ENCODE measurements around the gene ADAT1.
A peak's percentile ranks its signal among the peaks of the same experiment; 100 is the strongest.
"Not testable (repeated sequence)": the region's sequence is repeated elsewhere in the genome, so short reads cannot be mapped to it uniquely, and the experiment has no call there.

ADAT1 gene

DNA sequence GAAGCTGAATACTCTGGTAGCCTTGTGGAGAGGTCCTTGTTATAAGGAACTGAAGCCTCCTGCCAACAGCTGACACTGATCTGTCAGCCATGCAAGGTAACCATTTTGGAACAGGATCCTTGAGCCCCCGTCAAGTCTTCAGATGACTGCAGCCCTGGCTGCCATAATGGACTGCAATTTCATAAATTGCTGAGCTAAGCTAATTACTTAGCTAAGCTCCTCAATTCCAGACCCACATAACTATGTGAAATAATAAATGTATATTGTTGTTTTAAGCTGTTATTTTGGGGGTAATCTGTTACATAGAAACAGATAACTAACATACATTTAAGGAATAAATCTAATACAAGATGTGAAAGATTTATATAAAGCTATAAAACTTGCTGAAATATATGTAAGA lies 16.6 kb downstream of the ADAT1 start:
- TF ChIP-seq, protein P1, sequence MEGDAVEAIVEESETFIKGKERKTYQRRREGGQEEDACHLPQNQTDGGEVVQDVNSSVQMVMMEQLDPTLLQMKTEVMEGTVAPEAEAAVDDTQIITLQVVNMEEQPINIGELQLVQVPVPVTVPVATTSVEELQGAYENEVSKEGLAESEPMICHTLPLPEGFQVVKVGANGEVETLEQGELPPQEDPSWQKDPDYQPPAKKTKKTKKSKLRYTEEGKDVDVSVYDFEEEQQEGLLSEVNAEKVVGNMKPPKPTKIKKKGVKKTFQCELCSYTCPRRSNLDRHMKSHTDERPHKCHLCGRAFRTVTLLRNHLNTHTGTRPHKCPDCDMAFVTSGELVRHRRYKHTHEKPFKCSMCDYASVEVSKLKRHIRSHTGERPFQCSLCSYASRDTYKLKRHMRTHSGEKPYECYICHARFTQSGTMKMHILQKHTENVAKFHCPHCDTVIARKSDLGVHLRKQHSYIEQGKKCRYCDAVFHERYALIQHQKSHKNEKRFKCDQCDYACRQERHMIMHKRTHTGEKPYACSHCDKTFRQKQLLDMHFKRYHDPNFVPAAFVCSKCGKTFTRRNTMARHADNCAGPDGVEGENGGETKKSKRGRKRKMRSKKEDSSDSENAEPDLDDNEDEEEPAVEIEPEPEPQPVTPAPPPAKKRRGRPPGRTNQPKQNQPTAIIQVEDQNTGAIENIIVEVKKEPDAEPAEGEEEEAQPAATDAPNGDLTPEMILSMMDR (IDR thresholded peaks at IDR 0.05; ENCODE audit: low read depth, low read length) = no peak
- no peak for DNase-seq (ENCODE audit: extremely low read depth, low read depth)

DNA sequence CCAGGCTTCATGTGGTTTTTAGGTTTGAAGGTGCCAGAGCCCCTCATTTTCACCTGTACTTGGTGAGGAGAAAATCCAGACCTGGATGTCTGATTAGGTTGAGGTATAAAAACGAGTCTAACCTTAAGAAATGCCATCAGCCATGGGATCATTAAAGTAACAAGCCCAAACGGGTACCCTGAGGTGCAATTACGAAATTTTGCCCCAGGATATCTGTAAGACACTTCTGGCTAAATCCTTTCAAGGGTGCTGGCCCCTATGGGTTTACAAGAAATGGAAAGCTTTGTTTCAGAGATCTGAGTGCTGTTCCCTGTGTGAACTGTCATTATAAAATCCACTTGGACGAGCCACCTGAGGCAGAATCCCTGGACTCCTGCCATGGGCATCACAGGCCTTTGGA lies 19.8 kb downstream of the ADAT1 start:
- no peak for DNase-seq (ENCODE audit: extremely low read depth, low read depth)
- TF ChIP-seq, protein P1 (IDR thresholded peaks at IDR 0.05; ENCODE audit: low read depth, low read length) = no peak

DNA sequence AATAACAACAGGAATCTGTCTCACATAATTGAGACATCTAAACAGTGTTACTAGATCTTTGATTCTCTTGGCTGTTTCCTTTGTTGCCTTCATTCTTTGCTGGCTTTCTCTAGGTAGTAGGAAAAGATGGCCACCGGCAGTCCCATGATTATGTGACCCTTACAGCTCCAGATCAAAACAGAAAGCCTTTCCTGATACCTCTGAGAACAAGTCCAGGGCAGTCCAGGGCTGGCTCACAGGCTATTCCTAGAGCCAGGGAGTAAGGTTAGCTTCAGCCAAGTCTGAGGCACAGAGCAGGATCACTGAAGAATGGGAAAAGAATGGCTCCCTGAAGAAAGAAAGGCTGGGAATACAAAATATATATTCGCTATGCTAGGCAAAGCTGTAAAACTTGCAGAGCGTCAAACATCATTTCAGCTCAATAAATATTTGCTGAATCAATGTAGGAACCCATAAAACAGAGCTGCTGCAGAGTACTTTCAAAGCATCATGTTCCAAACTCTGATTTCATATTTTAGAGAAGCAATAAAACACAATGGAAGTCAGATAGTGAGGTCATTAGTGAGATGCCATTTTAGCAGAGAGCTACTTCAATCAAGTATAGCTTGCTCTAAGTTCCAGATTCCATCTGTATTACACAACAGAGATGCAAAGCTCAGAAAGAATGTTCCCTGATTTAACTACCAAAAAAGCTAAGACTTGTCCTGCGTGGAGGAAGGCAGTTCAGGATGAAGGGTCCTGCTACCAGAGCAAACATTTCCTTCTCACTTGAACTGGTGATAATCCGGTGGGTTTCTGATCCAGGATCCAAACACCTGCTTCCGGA lies 23.4 kb downstream of the ADAT1 start:
- TF ChIP-seq, protein P1 (IDR thresholded peaks at IDR 0.05; ENCODE audit: low read depth, low read length) = no peak
- DNase-seq (ENCODE audit: extremely low read depth, low read depth) = no peak

DNA sequence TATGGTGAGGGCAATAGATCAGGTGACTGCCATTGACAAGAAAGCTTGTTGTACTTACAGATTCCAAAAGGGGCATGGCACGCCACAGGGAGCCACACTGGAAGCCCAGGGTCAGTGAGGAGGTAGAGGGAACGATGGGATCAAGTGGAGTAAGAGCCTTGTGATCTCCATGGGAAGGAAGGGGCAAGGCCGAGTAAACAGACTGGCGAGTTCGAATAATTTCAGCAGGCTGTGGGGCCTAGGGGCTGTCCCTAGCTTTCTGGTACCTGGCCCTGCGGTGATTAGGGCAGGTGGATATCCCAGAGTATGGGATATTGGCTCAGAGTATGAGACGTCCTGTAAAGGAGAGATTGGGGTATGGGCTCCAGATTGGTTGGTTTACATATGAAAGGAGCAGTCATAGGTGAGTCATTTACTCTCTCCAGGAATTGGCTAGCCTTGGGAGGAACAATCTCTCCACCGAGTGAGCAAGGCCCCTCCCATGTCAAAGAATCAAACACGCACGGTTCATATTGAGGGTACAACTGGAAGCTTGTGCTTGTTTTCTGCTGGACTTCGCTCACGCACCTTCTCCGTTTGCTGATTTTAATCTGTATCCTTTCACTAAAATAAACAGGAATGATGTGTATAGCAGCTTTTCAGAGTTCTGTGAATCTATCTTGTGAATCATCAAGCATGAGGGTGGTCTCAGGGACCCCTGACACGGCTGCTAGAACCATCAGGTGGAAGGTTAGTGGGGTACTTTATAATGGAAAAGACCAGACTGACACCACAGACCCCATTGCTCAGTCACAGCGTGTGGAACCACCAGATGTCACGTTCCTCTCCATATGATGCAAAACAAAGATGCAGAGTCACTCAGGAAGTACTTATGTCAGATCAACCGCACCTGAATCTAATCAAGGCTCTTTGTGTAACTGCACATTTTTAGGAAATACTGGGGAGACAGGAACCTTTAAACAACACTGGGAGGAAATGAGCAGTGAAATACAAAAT lies 29.0 kb downstream of the ADAT1 start:
- TF ChIP-seq, protein P1 (IDR thresholded peaks at IDR 0.05; ENCODE audit: low read depth, low read length) = no peak
- peak; percentile 67 for DNase-seq (ENCODE audit: extremely low read depth, low read depth)

DNA sequence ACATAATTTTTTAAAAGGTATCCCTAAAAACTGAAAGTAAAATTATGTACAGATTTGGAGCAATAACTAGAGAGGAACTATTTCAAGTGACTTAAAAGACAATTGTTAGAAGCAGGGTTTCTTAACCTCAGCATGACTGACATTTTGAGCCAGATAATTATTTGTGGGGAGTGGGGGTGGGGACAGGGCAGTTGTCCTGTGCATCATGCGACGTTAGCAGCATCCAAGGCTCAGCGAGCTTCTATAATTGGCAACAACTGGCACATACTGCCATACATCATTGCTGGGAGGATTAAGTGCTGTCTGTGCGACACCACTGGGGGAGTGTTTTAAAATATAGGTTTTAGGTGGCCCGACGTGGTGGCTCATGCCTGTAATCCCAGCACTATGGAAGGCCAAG lies 29.8 kb downstream of the ADAT1 start:
- TF ChIP-seq, protein P1 (IDR thresholded peaks at IDR 0.05; ENCODE audit: low read depth, low read length) = no peak
- no peak for DNase-seq (ENCODE audit: extremely low read depth, low read depth)

DNA sequence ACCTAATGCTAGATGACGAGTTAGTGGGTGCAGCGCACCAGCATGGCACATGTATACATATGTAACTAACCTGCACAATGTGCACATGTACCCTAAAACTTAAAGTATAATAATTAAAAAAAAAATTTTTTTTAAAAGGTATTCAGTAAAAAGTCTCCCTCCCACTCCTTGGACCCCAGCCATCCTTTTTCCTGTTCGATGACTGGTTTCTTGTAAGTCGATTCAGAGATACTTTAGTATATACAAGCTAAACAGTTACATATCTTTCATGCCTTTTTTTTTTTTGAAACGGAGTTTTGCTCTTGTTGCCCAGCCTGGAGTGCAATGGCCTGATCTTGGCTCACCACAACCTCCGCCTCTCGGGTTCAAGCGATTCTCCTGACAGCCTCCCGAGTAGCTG lies 31.2 kb downstream of the ADAT1 start:
- DNase-seq (ENCODE audit: extremely low read depth, low read depth) = not testable (repeated sequence)

DNA sequence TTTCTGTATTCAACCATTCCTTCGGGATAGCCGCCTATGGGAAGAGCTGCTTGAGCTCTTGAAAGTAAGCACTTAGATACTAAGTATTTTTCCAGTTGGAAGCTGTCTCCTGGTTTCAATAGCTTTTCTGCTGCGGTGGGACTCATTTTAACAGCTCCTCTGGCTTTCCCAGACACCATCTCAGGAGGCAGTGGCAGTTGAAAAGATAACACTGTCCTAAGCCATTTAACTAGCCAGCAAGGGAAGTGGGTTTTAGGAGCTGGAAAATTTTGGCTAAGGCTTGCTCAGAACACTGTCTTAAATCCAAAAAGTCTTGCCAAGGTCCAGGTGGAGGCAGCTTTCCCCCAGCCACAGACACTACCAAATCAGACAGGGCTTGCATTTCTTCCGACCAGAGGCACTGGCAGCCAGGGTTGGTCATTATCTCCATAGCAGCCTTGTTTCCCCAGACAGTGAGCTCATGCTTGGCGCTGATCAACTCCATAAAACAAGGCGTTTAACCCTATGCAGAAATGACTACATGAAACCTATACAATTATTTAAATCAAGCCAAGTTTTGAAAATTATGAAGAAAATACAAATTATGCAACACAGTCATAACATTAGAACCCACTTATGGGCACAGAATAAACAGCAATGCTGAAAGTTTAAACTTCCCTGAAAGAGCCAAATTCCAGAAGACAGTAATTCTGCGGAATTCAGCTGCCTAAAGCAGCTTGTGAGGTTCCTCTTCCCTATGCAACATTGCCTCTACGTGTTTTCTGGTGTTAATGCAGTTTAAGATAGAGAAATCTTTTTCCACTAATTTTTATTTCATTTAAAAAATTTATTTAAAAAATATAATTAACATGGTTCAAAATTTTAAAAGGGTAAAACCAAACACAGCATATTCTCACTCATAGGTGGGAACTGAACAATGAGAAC lies 31.9 kb downstream of the ADAT1 start:
- TF ChIP-seq, protein P1 (IDR thresholded peaks at IDR 0.05; ENCODE audit: low read depth, low read length) = peak; percentile 27
- DNase-seq (ENCODE audit: extremely low read depth, low read depth) = peak; percentile 31

Measured in AG09319 (cell line).